Measurements from ENCODE around the gene S100A13.

DNA sequence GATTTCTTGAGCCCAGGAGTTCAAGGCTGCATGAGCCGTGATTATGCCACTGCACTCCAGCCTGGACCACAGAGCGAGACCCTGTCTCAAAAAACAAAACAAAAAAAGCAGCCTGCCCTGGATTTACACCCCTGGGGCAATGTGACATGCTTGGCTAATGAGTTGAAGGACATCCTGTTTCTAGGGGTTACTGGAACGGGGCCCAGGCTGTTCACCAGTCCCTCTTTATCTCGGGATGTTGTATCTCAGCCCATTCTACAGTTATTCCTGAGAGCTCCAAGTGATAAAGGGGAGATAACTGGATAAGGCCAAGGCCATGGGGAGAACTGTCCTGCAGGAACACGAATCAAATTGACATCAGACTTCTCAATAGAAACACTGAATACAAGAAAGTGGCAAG, 40.0 kb downstream of the S100A13 start:
- TF ChIP-seq, protein P1, sequence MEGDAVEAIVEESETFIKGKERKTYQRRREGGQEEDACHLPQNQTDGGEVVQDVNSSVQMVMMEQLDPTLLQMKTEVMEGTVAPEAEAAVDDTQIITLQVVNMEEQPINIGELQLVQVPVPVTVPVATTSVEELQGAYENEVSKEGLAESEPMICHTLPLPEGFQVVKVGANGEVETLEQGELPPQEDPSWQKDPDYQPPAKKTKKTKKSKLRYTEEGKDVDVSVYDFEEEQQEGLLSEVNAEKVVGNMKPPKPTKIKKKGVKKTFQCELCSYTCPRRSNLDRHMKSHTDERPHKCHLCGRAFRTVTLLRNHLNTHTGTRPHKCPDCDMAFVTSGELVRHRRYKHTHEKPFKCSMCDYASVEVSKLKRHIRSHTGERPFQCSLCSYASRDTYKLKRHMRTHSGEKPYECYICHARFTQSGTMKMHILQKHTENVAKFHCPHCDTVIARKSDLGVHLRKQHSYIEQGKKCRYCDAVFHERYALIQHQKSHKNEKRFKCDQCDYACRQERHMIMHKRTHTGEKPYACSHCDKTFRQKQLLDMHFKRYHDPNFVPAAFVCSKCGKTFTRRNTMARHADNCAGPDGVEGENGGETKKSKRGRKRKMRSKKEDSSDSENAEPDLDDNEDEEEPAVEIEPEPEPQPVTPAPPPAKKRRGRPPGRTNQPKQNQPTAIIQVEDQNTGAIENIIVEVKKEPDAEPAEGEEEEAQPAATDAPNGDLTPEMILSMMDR (conservative IDR thresholded peaks at IDR 0.05 in 1 of 2, IDR thresholded peaks at IDR 0.05 in 1 of 2; ENCODE audit: low read depth in 1 of 2, low read length in 2 of 2) = no peak
- no peak for TF ChIP-seq EZH2 (IDR thresholded peaks at IDR 0.05; ENCODE audit: low read length, missing control alignments)

Data from fibroblast of lung (primary cell).